ENCODE data around the gene VN1R5.
"Not testable (repeated sequence)": the region's sequence is repeated elsewhere in the genome, so short reads cannot be mapped to it uniquely, and the experiment has no call there.

Gene VN1R5

DNA sequence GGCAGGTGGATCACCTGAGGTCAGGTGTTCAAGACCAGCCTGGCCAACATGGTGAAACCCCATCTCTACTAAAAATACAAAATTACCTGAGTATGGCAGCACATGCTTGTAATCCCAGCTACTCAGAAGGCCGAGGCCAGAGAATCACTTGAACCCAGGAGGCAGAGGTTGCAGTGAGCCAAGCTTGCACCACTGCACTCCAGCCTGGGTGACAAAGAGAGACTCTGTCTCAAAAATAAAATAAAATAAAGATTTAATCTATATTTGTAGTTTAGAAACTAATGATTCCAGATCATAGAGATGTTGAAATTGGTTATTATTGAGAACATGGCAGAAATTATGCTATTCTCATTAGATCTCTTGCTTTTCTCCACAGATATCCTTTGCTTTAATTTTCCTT lies at the start of gene VN1R5:
TSS of gene VN1R5 (plus strand) at position 301 of the 400 bp plus-strand sequence.
- not testable (repeated sequence) for H3K4me1 Mint-ChIP-seq (ENCODE audit: low read depth); H3K36me3 Mint-ChIP-seq (ENCODE audit: low read depth); H3K4me3 Mint-ChIP-seq; DNase-seq (ENCODE audit: low spot score); H3K27me3 Mint-ChIP-seq (ENCODE audit: low read depth); H3K27ac Mint-ChIP-seq
- peaks cover 25% of the 10 kb centered on the region for H3K9me3 Mint-ChIP-seq

DNA sequence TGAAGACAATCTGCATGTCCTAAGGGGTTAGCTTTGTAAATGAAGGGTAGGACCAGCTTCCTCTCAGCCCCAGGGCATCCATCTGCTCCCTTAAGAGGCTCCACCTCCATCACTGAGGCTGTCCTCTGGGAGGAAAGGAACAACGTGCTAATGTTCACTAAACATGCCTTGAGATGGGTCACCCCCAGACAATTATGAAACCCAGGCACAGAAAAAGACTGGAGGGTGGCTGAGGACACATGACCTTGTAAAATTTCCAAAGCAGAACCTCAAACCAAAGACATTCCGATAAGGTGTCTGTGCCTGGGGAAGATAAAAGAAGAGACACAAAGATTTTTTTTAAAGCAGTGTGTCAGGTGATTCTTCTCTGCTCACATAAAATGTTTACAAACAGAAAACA lies 46.5 kb upstream of the VN1R5 start:
- no peak for DNase-seq (ENCODE audit: low spot score)
- Mint-ChIP-seq H3K27ac (peak overlapping the region; percentile 94), H3K9me3 (peaks cover 23% of the 10 kb centered on the region), H3K4me3 (peak overlapping the region; percentile 92), H3K4me1 (ENCODE audit: low read depth) (peaks cover 44% of the 10 kb centered on the region), H3K27me3 (ENCODE audit: low read depth) (no peaks in the 10 kb centered on the region), H3K36me3 (ENCODE audit: low read depth) (peaks cover 50% of the 10 kb centered on the region)

- Mint-ChIP-seq H3K27me3 (ENCODE audit: low read depth) (no peaks in the 10 kb centered on the region), H3K4me3 (peak overlapping the region; percentile 92), H3K36me3 (ENCODE audit: low read depth) (peaks cover 45% of the 10 kb centered on the region), H3K4me1 (ENCODE audit: low read depth) (peaks cover 48% of the 10 kb centered on the region), H3K9me3 (peaks cover 22% of the 10 kb centered on the region), H3K27ac (peak overlapping the region; percentile 94)
- DNase-seq (ENCODE audit: low spot score) = no peak
Measured at GRCh38 chr1:247210062-247210375, 45.9 kb upstream of the VN1R5 start.

DNA sequence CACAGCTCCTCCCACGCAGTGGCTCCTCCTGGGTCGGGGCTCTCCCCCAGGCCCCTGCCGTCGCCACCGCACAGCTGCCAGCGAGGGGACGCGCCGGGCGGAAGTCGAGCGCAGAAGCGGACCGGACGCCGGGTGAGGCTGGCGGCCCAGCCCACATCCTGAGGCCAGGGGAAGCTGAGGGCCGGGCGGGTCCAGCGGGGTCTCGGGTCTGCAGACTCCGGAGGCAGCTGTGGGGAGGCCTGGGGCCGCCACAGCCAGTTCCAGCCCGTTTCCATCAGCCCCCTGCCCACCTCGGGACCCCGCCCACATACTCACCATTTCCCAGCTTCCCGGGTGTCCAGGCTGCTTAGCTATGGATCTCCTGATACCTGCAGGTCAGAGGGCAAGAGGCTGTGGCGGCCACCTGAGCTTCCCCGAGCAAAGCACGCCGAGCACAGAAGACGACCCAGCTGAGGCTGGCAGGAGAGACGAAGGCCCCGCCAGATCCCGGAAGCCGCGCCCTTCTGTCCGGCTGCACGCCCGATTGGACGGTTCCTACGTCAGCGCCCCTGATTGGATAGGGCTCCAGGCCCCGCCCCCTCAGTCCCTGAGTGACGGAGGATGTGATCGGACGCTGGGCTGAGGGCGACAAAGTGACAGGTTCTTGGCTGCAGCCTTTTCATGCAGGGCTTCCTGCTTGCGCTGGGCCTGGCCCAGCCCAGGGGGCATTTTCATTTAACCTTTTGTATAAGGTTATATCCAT lies 45.3 kb upstream of the VN1R5 start:
- Mint-ChIP-seq H3K4me3 (peak overlapping the region; percentile 92), H3K36me3 (ENCODE audit: low read depth) (peaks cover 42% of the 10 kb centered on the region), H3K27me3 (ENCODE audit: low read depth) (no peaks in the 10 kb centered on the region), H3K9me3 (peaks cover 21% of the 10 kb centered on the region), H3K27ac (peak overlapping the region; percentile 94), H3K4me1 (ENCODE audit: low read depth) (peaks cover 49% of the 10 kb centered on the region)
- DNase-seq (ENCODE audit: low spot score) = peak; percentile 96

DNA sequence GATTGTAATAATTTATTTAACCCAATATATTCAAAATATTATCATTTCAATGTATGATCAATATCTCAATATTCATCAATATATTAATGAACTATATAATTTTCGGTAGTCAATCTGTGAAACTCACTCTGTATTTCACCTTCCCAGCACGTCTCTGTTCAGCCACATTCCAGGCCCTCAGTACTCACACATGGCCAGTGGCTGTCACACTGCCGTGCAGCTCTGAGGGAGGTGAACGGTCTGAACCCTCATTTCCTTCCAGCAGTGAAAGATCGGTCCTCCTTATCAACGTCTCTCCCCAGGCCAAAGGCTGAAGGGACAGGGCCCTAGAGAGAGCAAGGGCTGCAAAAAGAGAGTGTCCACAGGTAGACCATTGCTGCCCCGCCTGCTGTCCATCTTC lies 44.5 kb upstream of the VN1R5 start:
- no peak overlapping the region for H3K27ac Mint-ChIP-seq
- DNase-seq (ENCODE audit: low spot score) = no peak
- H3K9me3 Mint-ChIP-seq = peaks cover 14% of the 10 kb centered on the region
- H3K4me1 Mint-ChIP-seq (ENCODE audit: low read depth) = peaks cover 49% of the 10 kb centered on the region
- no peaks in the 10 kb centered on the region for H3K27me3 Mint-ChIP-seq (ENCODE audit: low read depth)
- H3K36me3 Mint-ChIP-seq (ENCODE audit: low read depth) = peaks cover 34% of the 10 kb centered on the region
- H3K4me3 Mint-ChIP-seq = peak overlapping the region; percentile 41

- Mint-ChIP-seq H3K27ac (peak overlapping the region; percentile 11), H3K4me3 (peak overlapping the region; percentile 41), H3K9me3 (peaks cover 14% of the 10 kb centered on the region), H3K27me3 (ENCODE audit: low read depth) (no peaks in the 10 kb centered on the region), H3K4me1 (ENCODE audit: low read depth) (peaks cover 49% of the 10 kb centered on the region), H3K36me3 (ENCODE audit: low read depth) (peaks cover 30% of the 10 kb centered on the region)
- DNase-seq (ENCODE audit: low spot score) = no peak
Measured at GRCh38 chr1:247212012-247212411, 43.9 kb upstream of the VN1R5 start.

DNA sequence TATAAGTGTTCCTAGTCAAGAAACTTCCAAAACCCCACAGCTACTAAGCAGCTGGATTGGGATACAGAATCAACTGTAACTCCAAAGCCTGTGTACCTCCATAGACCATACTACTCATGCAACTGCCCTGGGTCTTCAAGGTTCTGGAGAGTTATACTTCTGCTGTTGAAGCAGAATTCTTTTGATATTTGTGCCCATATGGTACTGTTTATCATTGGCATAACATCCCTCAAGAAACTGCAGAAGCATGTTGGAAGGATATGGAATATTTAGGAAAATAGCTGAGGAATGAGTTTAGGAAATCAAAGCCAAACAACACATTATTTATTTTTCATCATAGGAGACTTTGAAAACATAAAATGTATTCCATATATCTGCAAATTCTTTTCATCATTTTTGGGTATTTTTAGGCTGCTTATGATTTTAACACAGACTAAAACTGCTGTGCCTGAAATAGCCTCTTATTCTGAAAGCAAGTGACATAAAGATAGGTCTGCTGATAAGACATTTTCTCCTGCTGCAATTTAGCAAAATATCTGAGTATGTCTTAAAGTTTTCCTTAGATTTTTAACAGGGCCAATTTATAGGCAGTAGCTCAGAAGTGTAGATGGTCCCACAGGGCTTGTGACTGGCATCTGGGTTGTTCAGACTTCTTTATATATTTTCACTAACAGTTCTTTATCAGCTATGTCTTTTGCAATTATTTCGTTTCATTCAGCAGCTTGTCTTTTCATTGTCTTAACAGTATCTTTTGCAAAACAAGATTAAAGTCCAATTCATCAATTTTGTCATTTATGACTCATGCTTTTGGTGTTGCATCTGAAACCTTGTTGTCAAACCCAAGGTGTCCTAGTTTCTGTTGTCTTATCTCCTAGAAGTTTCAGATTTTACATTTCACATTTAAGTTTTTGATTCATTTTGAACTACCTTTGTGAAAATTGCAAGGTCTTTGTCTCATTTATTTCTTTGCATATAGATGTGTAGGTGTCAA lies 43.0 kb upstream of the VN1R5 start:
- no peak for DNase-seq (ENCODE audit: low spot score)
- H3K27ac Mint-ChIP-seq = peak overlapping the region; percentile 50
- H3K4me1 Mint-ChIP-seq (ENCODE audit: low read depth) = peaks cover 45% of the 10 kb centered on the region
- H3K9me3 Mint-ChIP-seq = peaks cover 6% of the 10 kb centered on the region
- H3K27me3 Mint-ChIP-seq (ENCODE audit: low read depth) = no peaks in the 10 kb centered on the region
- peaks cover 21% of the 10 kb centered on the region for H3K36me3 Mint-ChIP-seq (ENCODE audit: low read depth)
- H3K4me3 Mint-ChIP-seq = peak overlapping the region; percentile 36

GRCh38 chr1:247216261-247216660 lies 39.6 kb upstream of the VN1R5 start:
- no peak overlapping the region for H3K27ac Mint-ChIP-seq
- H3K27me3 Mint-ChIP-seq (ENCODE audit: low read depth) = no peaks in the 10 kb centered on the region
- H3K9me3 Mint-ChIP-seq = peaks cover 10% of the 10 kb centered on the region
- peaks cover 31% of the 10 kb centered on the region for H3K4me1 Mint-ChIP-seq (ENCODE audit: low read depth)
- no peak overlapping the region for H3K4me3 Mint-ChIP-seq
- no peaks in the 10 kb centered on the region for H3K36me3 Mint-ChIP-seq (ENCODE audit: low read depth)
- DNase-seq (ENCODE audit: low spot score) = no peak

DNA sequence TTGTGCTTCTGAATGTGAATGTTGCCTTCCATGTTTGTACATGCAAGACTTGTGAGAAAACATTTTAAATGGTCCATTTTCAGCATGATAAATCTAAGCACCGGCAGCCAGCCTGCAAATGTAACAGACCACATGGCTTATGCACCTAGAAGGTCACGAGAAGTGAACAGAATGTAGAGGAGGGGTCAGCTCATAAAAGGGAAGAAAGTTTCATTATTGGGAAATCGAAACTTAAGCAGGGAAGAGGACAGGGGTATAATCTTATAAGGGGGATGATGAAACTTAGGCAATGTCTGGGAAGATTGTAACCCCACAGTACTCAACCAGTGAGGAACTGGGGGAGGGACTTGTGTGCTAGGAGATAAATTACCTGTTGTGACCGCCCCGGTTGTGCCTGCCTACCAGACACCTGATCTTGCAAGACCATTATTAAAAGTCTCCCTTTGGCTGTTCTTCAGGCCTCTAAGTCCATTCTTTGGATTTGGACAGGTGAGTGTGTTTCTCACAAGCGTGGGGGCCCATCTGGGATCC lies 37.7 kb upstream of the VN1R5 start:
- peaks cover 12% of the 10 kb centered on the region for H3K4me1 Mint-ChIP-seq (ENCODE audit: low read depth)
- peaks cover 21% of the 10 kb centered on the region for H3K9me3 Mint-ChIP-seq
- DNase-seq (ENCODE audit: low spot score) = no peak
- no peak overlapping the region for H3K4me3 Mint-ChIP-seq
- no peaks in the 10 kb centered on the region for H3K27me3 Mint-ChIP-seq (ENCODE audit: low read depth)
- H3K27ac Mint-ChIP-seq = no peak overlapping the region
- H3K36me3 Mint-ChIP-seq (ENCODE audit: low read depth) = peaks cover 1% of the 10 kb centered on the region

DNA sequence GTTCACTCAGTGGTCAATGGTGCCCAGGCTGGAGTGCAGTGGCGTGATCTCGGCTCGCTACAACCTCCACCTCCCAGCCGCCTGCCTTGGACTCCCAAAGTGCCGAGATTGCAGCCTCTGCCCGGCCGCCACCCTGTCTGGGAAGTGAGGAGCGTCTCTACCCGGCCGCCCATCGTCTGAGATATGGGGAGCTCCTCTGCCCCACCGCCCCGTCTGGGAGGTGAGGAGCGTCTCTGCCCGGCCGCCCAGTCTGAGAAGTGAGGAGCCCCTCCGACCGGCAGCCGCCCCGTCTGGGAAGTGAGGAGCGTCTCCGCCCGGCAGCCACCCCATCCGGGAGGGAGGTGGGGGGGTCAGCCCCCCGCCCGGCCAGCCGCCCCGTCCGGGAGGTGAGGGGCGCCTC lies 35.6 kb upstream of the VN1R5 start:
- not testable (repeated sequence) for H3K27me3 Mint-ChIP-seq (ENCODE audit: low read depth); H3K27ac Mint-ChIP-seq; H3K4me1 Mint-ChIP-seq (ENCODE audit: low read depth); H3K36me3 Mint-ChIP-seq (ENCODE audit: low read depth); H3K4me3 Mint-ChIP-seq; DNase-seq (ENCODE audit: low spot score)
- H3K9me3 Mint-ChIP-seq = peaks cover 33% of the 10 kb centered on the region

- Mint-ChIP-seq H3K36me3 (ENCODE audit: low read depth) (peaks cover 1% of the 10 kb centered on the region), H3K4me3 (no peak overlapping the region), H3K27ac (no peak overlapping the region), H3K9me3 (peaks cover 37% of the 10 kb centered on the region), H3K27me3 (ENCODE audit: low read depth) (no peaks in the 10 kb centered on the region), H3K4me1 (ENCODE audit: low read depth) (no peaks in the 10 kb centered on the region)
- no peak for DNase-seq (ENCODE audit: low spot score)
Measured at GRCh38 chr1:247222840-247223239, 33.0 kb upstream of the VN1R5 start.

DNA sequence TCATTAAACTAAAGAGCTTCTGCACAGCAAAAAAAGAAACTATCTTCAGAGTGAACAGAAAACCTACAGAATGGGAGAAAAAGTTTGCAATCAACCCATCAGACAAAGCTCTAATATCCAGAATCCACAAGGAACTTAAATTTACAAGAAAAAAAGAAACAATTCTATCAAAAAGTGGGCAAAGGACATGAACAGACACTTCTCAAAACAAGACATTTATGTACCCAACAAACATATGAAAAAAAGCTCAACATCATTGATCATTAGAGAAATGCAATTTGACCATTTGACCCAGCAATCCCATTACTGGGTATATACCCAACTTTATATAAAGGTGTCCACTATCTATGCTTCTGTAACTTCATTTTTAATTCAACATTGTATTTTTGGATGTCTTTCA lies 31.1 kb upstream of the VN1R5 start:
- H3K27ac Mint-ChIP-seq = no peak overlapping the region
- no peaks in the 10 kb centered on the region for H3K27me3 Mint-ChIP-seq (ENCODE audit: low read depth)
- peaks cover 3% of the 10 kb centered on the region for H3K36me3 Mint-ChIP-seq (ENCODE audit: low read depth)
- H3K4me1 Mint-ChIP-seq (ENCODE audit: low read depth) = no peaks in the 10 kb centered on the region
- peaks cover 44% of the 10 kb centered on the region for H3K9me3 Mint-ChIP-seq
- no peak overlapping the region for H3K4me3 Mint-ChIP-seq
- no peak for DNase-seq (ENCODE audit: low spot score)

DNA sequence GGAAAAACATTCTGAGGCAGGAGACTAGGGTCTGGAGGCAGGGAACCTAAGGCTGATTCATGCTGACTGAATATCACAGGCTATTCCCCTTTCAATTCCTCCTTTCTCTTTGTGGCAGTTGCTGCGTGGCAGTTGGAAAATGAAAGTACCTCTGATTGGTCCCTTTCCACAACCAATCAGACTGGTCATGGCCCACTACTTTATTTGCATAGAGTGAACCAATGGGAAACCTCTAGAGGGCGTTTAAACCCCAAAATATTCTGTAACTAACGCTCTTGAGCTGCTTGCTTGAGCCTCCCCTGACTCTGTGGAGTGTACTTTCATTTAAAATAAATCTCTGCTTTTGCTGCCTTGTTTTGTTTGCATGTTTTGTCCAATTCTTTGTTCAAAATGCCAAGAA lies 27.7 kb upstream of the VN1R5 start:
- Mint-ChIP-seq H3K27me3 (ENCODE audit: low read depth) (no peaks in the 10 kb centered on the region), H3K27ac (no peak overlapping the region), H3K36me3 (ENCODE audit: low read depth) (peaks cover 2% of the 10 kb centered on the region), H3K4me3 (no peak overlapping the region), H3K4me1 (ENCODE audit: low read depth) (no peaks in the 10 kb centered on the region), H3K9me3 (peaks cover 41% of the 10 kb centered on the region)
- DNase-seq (ENCODE audit: low spot score) = no peak

DNA sequence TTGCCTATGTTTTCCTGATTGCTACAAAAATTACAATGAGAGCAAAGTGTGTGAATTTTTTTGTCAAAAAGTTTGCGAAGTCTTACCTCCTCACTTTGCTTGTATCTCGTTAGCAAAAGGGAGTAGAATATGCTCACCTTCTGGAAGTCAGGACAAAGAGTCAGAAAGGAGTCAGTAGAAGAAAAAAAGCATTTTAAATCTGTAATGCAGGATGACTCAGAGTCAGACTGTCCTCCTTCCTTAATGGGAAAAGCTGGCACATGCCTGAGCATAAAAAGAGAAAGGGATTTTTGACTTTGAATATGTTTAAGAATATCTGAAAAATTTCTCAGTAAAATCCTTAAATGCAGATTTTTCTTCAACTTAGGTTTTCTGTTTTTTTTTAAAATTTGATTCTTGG lies 14.2 kb upstream of the VN1R5 start:
- Mint-ChIP-seq H3K36me3 (ENCODE audit: low read depth) (no peaks in the 10 kb centered on the region), H3K27ac (no peak overlapping the region), H3K27me3 (ENCODE audit: low read depth) (no peaks in the 10 kb centered on the region), H3K4me3 (no peak overlapping the region), H3K4me1 (ENCODE audit: low read depth) (no peaks in the 10 kb centered on the region), H3K9me3 (peaks cover 32% of the 10 kb centered on the region)
- no peak for DNase-seq (ENCODE audit: low spot score)
